ENCODE results near the gene CCDC88B. TPM values are rescaled to one million over a fixed set of nuclear protein-coding genes. Genes with fewer than 3 reads are reported as not detected.

Gene CCDC88B
- total and polyA plus RNA-seq, 2 of the 8 experiments (the other 6 are each of a cell fraction or from before 2014, with no cell fraction given): 5.9 to 12.5 TPM

DNA sequence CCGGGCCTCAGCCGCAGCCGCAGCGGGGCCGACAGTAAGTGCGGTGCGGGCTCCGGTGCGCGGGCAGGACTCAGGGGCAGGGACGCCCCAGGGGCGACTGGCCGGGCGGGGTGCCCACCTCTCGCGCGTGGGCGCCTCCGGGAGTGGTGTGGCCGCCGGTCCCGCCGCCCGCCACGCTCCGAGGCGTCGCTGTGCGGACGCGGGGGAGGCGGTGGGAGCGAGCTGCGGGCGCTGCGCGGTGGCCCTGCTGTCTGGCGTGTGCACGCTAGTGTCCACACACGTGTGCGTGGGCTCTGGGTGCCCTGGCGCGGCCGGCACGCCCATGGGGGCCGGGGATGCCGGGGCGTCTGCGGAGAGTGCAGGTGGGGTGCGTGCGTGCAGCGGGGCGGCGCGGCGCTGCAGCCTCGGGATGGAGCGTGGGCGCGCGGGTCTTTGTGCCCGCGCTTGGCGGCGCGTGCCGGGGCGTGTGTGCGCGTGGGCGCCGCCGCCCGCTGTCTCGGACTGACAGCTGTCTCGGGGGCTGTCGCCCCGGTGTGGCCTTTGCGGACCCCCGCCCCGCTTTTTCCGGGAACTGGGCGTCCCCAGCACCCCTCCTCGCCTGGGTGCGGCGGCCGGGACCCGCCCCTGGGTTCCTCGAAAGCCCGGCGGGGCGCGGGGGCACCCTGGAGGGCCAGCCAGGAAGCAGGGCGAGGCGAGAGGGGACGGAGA, 48.1 kb upstream of the CCDC88B start (continued):
- TF ChIP-seq RBBP5 (IDR thresholded peaks at IDR 0.05; ENCODE audit: borderline replicate concordance, low read depth, low read length) (no peak), TCF12 (IDR thresholded peaks at IDR 0.05; ENCODE audit: low read depth, low read length) (no peak), GABPA (IDR thresholded peaks at IDR 0.05; ENCODE audit: borderline replicate concordance, insufficient read depth, low read length) (no peak), POLR2A (IDR thresholded peaks at IDR 0.05; ENCODE audit: control extremely low read depth in 1 of 2, low read depth in 2 of 2, low read length in 2 of 2) (no peak), HDAC6 (IDR thresholded peaks at IDR 0.05; ENCODE audit: low read depth, low read length) (no peak), EGR1 (IDR thresholded peaks at IDR 0.05; ENCODE audit: borderline replicate concordance, low read depth, low read length) (no peak), JUND (IDR thresholded peaks at IDR 0.05; ENCODE audit: low read length) (no peak), CHD2 (IDR thresholded peaks at IDR 0.05; ENCODE audit: low read length) (no peak)
- TF ChIP-seq, protein P1, sequence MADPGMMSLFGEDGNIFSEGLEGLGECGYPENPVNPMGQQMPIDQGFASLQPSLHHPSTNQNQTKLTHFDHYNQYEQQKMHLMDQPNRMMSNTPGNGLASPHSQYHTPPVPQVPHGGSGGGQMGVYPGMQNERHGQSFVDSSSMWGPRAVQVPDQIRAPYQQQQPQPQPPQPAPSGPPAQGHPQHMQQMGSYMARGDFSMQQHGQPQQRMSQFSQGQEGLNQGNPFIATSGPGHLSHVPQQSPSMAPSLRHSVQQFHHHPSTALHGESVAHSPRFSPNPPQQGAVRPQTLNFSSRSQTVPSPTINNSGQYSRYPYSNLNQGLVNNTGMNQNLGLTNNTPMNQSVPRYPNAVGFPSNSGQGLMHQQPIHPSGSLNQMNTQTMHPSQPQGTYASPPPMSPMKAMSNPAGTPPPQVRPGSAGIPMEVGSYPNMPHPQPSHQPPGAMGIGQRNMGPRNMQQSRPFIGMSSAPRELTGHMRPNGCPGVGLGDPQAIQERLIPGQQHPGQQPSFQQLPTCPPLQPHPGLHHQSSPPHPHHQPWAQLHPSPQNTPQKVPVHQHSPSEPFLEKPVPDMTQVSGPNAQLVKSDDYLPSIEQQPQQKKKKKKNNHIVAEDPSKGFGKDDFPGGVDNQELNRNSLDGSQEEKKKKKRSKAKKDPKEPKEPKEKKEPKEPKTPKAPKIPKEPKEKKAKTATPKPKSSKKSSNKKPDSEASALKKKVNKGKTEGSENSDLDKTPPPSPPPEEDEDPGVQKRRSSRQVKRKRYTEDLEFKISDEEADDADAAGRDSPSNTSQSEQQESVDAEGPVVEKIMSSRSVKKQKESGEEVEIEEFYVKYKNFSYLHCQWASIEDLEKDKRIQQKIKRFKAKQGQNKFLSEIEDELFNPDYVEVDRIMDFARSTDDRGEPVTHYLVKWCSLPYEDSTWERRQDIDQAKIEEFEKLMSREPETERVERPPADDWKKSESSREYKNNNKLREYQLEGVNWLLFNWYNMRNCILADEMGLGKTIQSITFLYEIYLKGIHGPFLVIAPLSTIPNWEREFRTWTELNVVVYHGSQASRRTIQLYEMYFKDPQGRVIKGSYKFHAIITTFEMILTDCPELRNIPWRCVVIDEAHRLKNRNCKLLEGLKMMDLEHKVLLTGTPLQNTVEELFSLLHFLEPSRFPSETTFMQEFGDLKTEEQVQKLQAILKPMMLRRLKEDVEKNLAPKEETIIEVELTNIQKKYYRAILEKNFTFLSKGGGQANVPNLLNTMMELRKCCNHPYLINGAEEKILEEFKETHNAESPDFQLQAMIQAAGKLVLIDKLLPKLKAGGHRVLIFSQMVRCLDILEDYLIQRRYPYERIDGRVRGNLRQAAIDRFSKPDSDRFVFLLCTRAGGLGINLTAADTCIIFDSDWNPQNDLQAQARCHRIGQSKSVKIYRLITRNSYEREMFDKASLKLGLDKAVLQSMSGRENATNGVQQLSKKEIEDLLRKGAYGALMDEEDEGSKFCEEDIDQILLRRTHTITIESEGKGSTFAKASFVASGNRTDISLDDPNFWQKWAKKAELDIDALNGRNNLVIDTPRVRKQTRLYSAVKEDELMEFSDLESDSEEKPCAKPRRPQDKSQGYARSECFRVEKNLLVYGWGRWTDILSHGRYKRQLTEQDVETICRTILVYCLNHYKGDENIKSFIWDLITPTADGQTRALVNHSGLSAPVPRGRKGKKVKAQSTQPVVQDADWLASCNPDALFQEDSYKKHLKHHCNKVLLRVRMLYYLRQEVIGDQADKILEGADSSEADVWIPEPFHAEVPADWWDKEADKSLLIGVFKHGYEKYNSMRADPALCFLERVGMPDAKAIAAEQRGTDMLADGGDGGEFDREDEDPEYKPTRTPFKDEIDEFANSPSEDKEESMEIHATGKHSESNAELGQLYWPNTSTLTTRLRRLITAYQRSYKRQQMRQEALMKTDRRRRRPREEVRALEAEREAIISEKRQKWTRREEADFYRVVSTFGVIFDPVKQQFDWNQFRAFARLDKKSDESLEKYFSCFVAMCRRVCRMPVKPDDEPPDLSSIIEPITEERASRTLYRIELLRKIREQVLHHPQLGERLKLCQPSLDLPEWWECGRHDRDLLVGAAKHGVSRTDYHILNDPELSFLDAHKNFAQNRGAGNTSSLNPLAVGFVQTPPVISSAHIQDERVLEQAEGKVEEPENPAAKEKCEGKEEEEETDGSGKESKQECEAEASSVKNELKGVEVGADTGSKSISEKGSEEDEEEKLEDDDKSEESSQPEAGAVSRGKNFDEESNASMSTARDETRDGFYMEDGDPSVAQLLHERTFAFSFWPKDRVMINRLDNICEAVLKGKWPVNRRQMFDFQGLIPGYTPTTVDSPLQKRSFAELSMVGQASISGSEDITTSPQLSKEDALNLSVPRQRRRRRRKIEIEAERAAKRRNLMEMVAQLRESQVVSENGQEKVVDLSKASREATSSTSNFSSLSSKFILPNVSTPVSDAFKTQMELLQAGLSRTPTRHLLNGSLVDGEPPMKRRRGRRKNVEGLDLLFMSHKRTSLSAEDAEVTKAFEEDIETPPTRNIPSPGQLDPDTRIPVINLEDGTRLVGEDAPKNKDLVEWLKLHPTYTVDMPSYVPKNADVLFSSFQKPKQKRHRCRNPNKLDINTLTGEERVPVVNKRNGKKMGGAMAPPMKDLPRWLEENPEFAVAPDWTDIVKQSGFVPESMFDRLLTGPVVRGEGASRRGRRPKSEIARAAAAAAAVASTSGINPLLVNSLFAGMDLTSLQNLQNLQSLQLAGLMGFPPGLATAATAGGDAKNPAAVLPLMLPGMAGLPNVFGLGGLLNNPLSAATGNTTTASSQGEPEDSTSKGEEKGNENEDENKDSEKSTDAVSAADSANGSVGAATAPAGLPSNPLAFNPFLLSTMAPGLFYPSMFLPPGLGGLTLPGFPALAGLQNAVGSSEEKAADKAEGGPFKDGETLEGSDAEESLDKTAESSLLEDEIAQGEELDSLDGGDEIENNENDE (IDR thresholded peaks at IDR 0.05; ENCODE audit: insufficient replicate concordance, low read length): no peak
- TF ChIP-seq, protein P2, sequence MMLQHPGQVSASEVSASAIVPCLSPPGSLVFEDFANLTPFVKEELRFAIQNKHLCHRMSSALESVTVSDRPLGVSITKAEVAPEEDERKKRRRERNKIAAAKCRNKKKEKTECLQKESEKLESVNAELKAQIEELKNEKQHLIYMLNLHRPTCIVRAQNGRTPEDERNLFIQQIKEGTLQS (IDR thresholded peaks at IDR 0.05; ENCODE audit: insufficient read depth, low read depth, low read length): no peak

Measured in H1 (cell line).